ENCODE measurements around the gene CD200. TPM values are rescaled to one million over a fixed set of nuclear protein-coding genes. Genes with fewer than 3 reads are reported as not detected.

The CD200 gene
- polyA plus RNA-seq, 4 donors, result 36.0 to 43.9 (median 40.0) TPM

GRCh38 chr3:112327371-112327951 is 5.5 kb upstream of the CD200 start:
- DNase-seq (ENCODE audit: low read depth in 4 of 4, low spot score in 3 of 4), result no peak

GRCh38 chr3:112331851-112332250 is 1.1 kb upstream of the CD200 start:
- no peak for DNase-seq (ENCODE audit: low read depth in 4 of 4, low spot score in 3 of 4)

GRCh38 chr3:112333381-112334317 is 693 bp downstream of the CD200 start:
- DNase-seq (ENCODE audit: low read depth in 4 of 4, low spot score in 3 of 4), result peak; percentile 48 to 57 (median 56)

GRCh38 chr3:112334691-112335433 is 1.9 kb downstream of the CD200 start:
- no peak for DNase-seq (ENCODE audit: low read depth in 4 of 4, low spot score in 3 of 4)

GRCh38 chr3:112335434-112335781 is 2.5 kb downstream of the CD200 start:
- no peak for DNase-seq (ENCODE audit: low read depth in 4 of 4, low spot score in 3 of 4)

GRCh38 chr3:112338021-112338726 is 5.2 kb downstream of the CD200 start:
- DNase-seq (ENCODE audit: low read depth in 4 of 4, low spot score in 3 of 4), result no peak

GRCh38 chr3:112338727-112339056 is 5.7 kb downstream of the CD200 start:
- no peak for DNase-seq (ENCODE audit: low read depth in 4 of 4, low spot score in 3 of 4)

- DNase-seq (ENCODE audit: low read depth in 4 of 4, low spot score in 3 of 4), result no peak
Observed at GRCh38 chr3:112339134-112339533, 6.2 kb downstream of the CD200 start.

- no peak for DNase-seq (ENCODE audit: low read depth in 4 of 4, low spot score in 3 of 4)
Observed at GRCh38 chr3:112339609-112340008, 6.7 kb downstream of the CD200 start.

- no peak for DNase-seq (ENCODE audit: low read depth in 4 of 4, low spot score in 3 of 4)
Observed at GRCh38 chr3:112341386-112341785, 8.4 kb downstream of the CD200 start.

- no peak for DNase-seq (ENCODE audit: low read depth in 4 of 4, low spot score in 3 of 4)
Observed at GRCh38 chr3:112345681-112346080, 12.7 kb downstream of the CD200 start.

- DNase-seq (ENCODE audit: low read depth in 4 of 4, low spot score in 3 of 4), result no peak
Observed at GRCh38 chr3:112346491-112347122, 13.7 kb downstream of the CD200 start.

GRCh38 chr3:112348943-112349342 is 16.0 kb downstream of the CD200 start:
- no peak for DNase-seq (ENCODE audit: low read depth in 4 of 4, low spot score in 3 of 4)

GRCh38 chr3:112349557-112349956 is 16.6 kb downstream of the CD200 start:
- no peak for DNase-seq (ENCODE audit: low read depth in 4 of 4, low spot score in 3 of 4)

GRCh38 chr3:112350018-112350810 is 17.3 kb downstream of the CD200 start:
- no peak for DNase-seq (ENCODE audit: low read depth in 4 of 4, low spot score in 3 of 4)

- no peak for DNase-seq (ENCODE audit: low read depth in 4 of 4, low spot score in 3 of 4)
Observed at GRCh38 chr3:112351036-112351435, 18.1 kb downstream of the CD200 start.

GRCh38 chr3:112351823-112352222 is 18.9 kb downstream of the CD200 start:
- DNase-seq (ENCODE audit: low read depth in 4 of 4, low spot score in 3 of 4), result no peak

- DNase-seq (ENCODE audit: low read depth in 4 of 4, low spot score in 3 of 4), result no peak
Observed at GRCh38 chr3:112352720-112353119, 19.8 kb downstream of the CD200 start.

GRCh38 chr3:112353365-112353764 is 20.4 kb downstream of the CD200 start:
- DNase-seq (ENCODE audit: low read depth in 4 of 4, low spot score in 3 of 4), result no peak
